K562 (cell line): ENCODE data around the gene MESP1. TPM values are rescaled to one million over a fixed set of nuclear protein-coding genes. Genes with fewer than 3 reads are reported as not detected.

Experiments used
- ATF6 ChIP-seq: sonication (generic); formaldehyde crosslinking; IDR thresholded peaks from 2 replicates; pipeline ENCODE4 v1.4.0; 2020; ENCODE audit warnings: mild to moderate bottlenecking, missing genetic modification reagents
- BCL6 ChIP-seq: fragments of 250-450 bp; sonication (Bioruptor Pico); IDR thresholded peaks from 2 replicates; pipeline ENCODE4 v1.4.0; 2020
- CBFA2T3 ChIP-seq: fragments of 450-650 bp; IDR thresholded peaks from 2 replicates; pipeline ENCODE4 v1.6.1; 2017
- CEBPG ChIP-seq, 3 experiments: fragments of 200-800 bp in 1 of 3; sonication (Bioruptor generic) in 1 of 3; sonication (generic) in 1 of 3; formaldehyde crosslinking in 1 of 3; IDR thresholded peaks in 2 of 3; conservative IDR thresholded peaks in 1 of 3; 2 replicates each; pipeline versions ENCODE4 v1.6.1 to v1.8.0; 2016 to 2022; ENCODE audit warnings: missing compliant biosample characterization in 2 of 3, missing genetic modification characterization in 2 of 3, mild to moderate bottlenecking in 1 of 3, missing genetic modification reagents in 1 of 3
- EZH2 ChIP-seq: IDR thresholded peaks from 2 replicates; pipeline ENCODE4 v1.6.1; 2012; ENCODE audit warnings: low read depth, mild to moderate bottlenecking, inconsistent platforms, low read length, borderline replicate concordance
- GTF3C2 ChIP-seq: IDR thresholded peaks from 3 replicates; pipeline ENCODE4 v1.6.1; 2011; ENCODE audit warnings: borderline replicate concordance, mild to moderate bottlenecking, moderate library complexity; ENCODE audit not compliant: insufficient read length; ENCODE audit errors: extremely low read depth
- HNRNPH1 ChIP-seq: fragments of 200-400 bp; formaldehyde crosslinking; optimal IDR thresholded peaks from 2 replicates; pipeline ENCODE3; 2017; ENCODE audit warnings: low read depth, mild to moderate bottlenecking, low read length, moderate library complexity
- MAFF ChIP-seq: IDR thresholded peaks from 2 replicates; pipeline ENCODE4 v1.6.1; 2012; ENCODE audit warnings: low read length, improper control_type of control experiment
- MED1 ChIP-seq: sonication (generic); formaldehyde crosslinking; IDR thresholded peaks from 2 replicates; pipeline ENCODE4 v1.8.1; 2023; ENCODE audit warnings: missing genetic modification reagents, borderline replicate concordance
- NCOR1 ChIP-seq: fragments of 450-650 bp; IDR thresholded peaks from 2 replicates; pipeline ENCODE4 v1.6.1; 2016; ENCODE audit warnings: mild to moderate bottlenecking, moderate library complexity
- POU5F1 ChIP-seq: fragments of 150-350 bp; IDR thresholded peaks from 2 replicates; pipeline ENCODE4 v1.6.1; 2014; ENCODE audit warnings: borderline replicate concordance, low read length, low read depth, mild to moderate bottlenecking; ENCODE audit not compliant: partially characterized antibody
- RBBP5 ChIP-seq: fragments of 200-600 bp; sonication (generic); IDR thresholded peaks from 2 replicates; pipeline ENCODE4 v1.6.1; 2012; ENCODE audit warnings: borderline replicate concordance, mild to moderate bottlenecking, low read length, control low read depth, inconsistent platforms; ENCODE audit not compliant: insufficient read depth, poor library complexity, severe bottlenecking
- RBFOX2 ChIP-seq: fragments of 200-400 bp; formaldehyde crosslinking; IDR thresholded peaks from 2 replicates; pipeline ENCODE4 v1.6.1; 2017; ENCODE audit warnings: low read depth, mild to moderate bottlenecking, low read length, moderate library complexity
- SAP30 ChIP-seq: fragments of 200-600 bp; sonication (generic); IDR thresholded peaks from 2 replicates; pipeline ENCODE4 v1.6.1; 2012; ENCODE audit warnings: borderline replicate concordance, low read depth, mild to moderate bottlenecking, moderate library complexity, low read length, control low read depth, inconsistent platforms; ENCODE audit not compliant: insufficient read depth, poor library complexity, severe bottlenecking
- SNIP1 ChIP-seq: fragments of 450-650 bp; IDR thresholded peaks from 2 replicates; pipeline ENCODE4 v1.7.1; 2017; ENCODE audit warnings: low read depth, mild to moderate bottlenecking
- ZBTB9 ChIP-seq: fragments of 450-650 bp; formaldehyde crosslinking; IDR thresholded peaks from 2 replicates; pipeline ENCODE4 v1.4.0; 2020; ENCODE audit warnings: mild to moderate bottlenecking, moderate library complexity
- ZNF445 ChIP-seq: fragments of 250-450 bp; sonication (Bioruptor Pico); IDR thresholded peaks from 2 replicates; pipeline ENCODE4 v1.4.0; 2020; ENCODE audit warnings: low read depth, mild to moderate bottlenecking, moderate library complexity
- ZNF589 ChIP-seq: fragments of 200-800 bp; sonication (Bioruptor generic); IDR thresholded peaks from 2 replicates; pipeline ENCODE4 v1.6.1; 2016; ENCODE audit warnings: low read depth, missing genetic modification characterization, missing compliant biosample characterization
- ZNF655 ChIP-seq: fragments of 250-450 bp; sonication (Bioruptor Pico); IDR thresholded peaks from 2 replicates; pipeline ENCODE4 v1.5.0; 2021
- polyA plus RNA-seq, 8 experiments: library from polyadenylated mRNA; depleted of rRNA in 4 of 8; stranded (reverse) in 5 of 8; unstranded in 3 of 8; fragments of >200 nt; fragmentation: Nextera tagmentation in 2 of 8; fragmentation: Illumina TruSeq in 1 of 8; extraction: Ambion mirVana in 2 of 8; extraction: Trizol in 1 of 8; gene quantifications; 2 replicates each; pipeline versions ENCODE4 v1.2.1 to v1.2.3, GENCODE V29; 2011 to 2014; ENCODE audit warnings: inconsistent platforms in 1 of 8, missing spikeins in 1 of 8
- total RNA-seq, 7 experiments: library from RNA; depleted of rRNA in 6 of 7; stranded (reverse); fragments of >200 nt in 6 of 7; fragmentation: Illumina TruSeq in 2 of 7; extraction: Trizol in 2 of 7; gene quantifications; 2 replicates each; pipeline versions ENCODE4 v1.2.1 to v1.2.3, GENCODE V29; 2011 to 2021; ENCODE audit warnings: low replicate concordance in 1 of 7

Gene MESP1
- total and polyA plus RNA-seq, 9 of the 15 experiments (the other 6 are each of a cell fraction or from before 2014, with no cell fraction given), result 0.14 to 1.1 (median 0.36) TPM; not detected in 4

- TF ChIP-seq MED1 (no peak), ATF6 (CRISPR knock-in tag) (no peak), SAP30 (no peak), NCOR1 (no peak), CEBPG (CRISPR knock-in tag; IDR thresholded peaks at IDR 0.05) (no peak), CEBPG (tag; conservative IDR thresholded peaks at IDR 0.05 in 1 of 2, IDR thresholded peaks at IDR 0.05 in 1 of 2) (no peak), RBFOX2 (no peak), BCL6 (no peak), CBFA2T3 (peak; percentile 52), ZNF445 (no peak), ZNF655 (CRISPR knock-in tag) (no peak), HNRNPH1 (no peak), SNIP1 (no peak), GTF3C2 (no peak), EZH2 (no peak), ZNF589 (CRISPR knock-in tag) (no peak), MAFF (no peak), POU5F1 (no peak), ZBTB9 (no peak), RBBP5 (no peak)
Measured at GRCh38 chr15:89783111-89783860, 32.2 kb upstream of the MESP1 start (continued).
